Mesenchymal stem cell (in vitro differentiated cells and primary cell): ENCODE measurements around the gene DMBT1.

ENCODE experiments used
- DNase-seq: peaks from one replicate; pipeline ENCODE4 v3.0.0-alpha.2; 2013
- H2AFZ ChIP-seq: one replicate; pipeline ENCODE4 v1.6.1; 2013; ENCODE audit warnings: low read depth, mild to moderate bottlenecking, control low read depth, inconsistent platforms, low read length, moderate library complexity
- H2AK5ac ChIP-seq: 2 replicates; pipeline ENCODE4 v1.6.1; 2013; ENCODE audit warnings: low read length, moderate library complexity, mild to moderate bottlenecking, inconsistent platforms; ENCODE audit not compliant: severe bottlenecking
- H2BK120ac ChIP-seq: one replicate; pipeline ENCODE4 v1.6.1; 2013; ENCODE audit warnings: low read depth, mild to moderate bottlenecking, inconsistent platforms, low read length, moderate library complexity
- H2BK12ac ChIP-seq, 2 experiments: one replicate each; pipeline ENCODE4 v1.6.1; 2013; ENCODE audit warnings: inconsistent platforms in 2 of 2, low read length in 2 of 2, mild to moderate bottlenecking in 2 of 2, moderate library complexity in 2 of 2, control low read depth in 1 of 2
- H2BK15ac ChIP-seq: one replicate; pipeline ENCODE4 v1.6.1; 2013; ENCODE audit warnings: mild to moderate bottlenecking, low read depth, inconsistent platforms; ENCODE audit not compliant: poor library complexity, severe bottlenecking
- H2BK5ac ChIP-seq: 2 replicates; pipeline ENCODE4 v1.6.1; 2013; ENCODE audit warnings: low read depth, mild to moderate bottlenecking, low read length, control low read depth, inconsistent platforms; ENCODE audit not compliant: poor library complexity, severe bottlenecking
- H3K14ac ChIP-seq, 2 experiments: one replicate each; pipeline ENCODE4 v1.6.1; 2013; ENCODE audit warnings: inconsistent platforms in 2 of 2, low read length in 2 of 2, control low read depth in 1 of 2, mild to moderate bottlenecking in 1 of 2, moderate library complexity in 1 of 2
- H3K18ac ChIP-seq, 2 experiments: one replicate each; pipeline ENCODE4 v1.6.1; 2013; ENCODE audit warnings: inconsistent platforms in 2 of 2, low read length in 2 of 2, control low read depth in 1 of 2, low read depth in 1 of 2, mild to moderate bottlenecking in 1 of 2
- H3K23ac ChIP-seq, 2 experiments: one replicate each; pipeline ENCODE4 v1.6.1; 2013; ENCODE audit warnings: inconsistent platforms in 2 of 2, low read length in 2 of 2, mild to moderate bottlenecking in 2 of 2, moderate library complexity in 2 of 2, control low read depth in 1 of 2
- H3K27ac ChIP-seq: 2 replicates; pipeline ENCODE4 v1.5.1; 2013; ENCODE audit warnings: mild to moderate bottlenecking, moderate library complexity, low read length, control low read depth, inconsistent platforms; ENCODE audit not compliant: poor library complexity, severe bottlenecking
- H3K27me3 ChIP-seq, 2 experiments: 2 replicates each; pipeline versions ENCODE4 v1.6.1 to v1.7.0; 2013; ENCODE audit warnings: low read length in 2 of 2, mild to moderate bottlenecking in 2 of 2, moderate library complexity in 2 of 2, control low read depth in 1 of 2, inconsistent platforms in 1 of 2; ENCODE audit not compliant: control insufficient read depth in 1 of 2, insufficient read depth in 1 of 2
- H3K36me3 ChIP-seq, 2 experiments: 2 replicates each; pipeline versions ENCODE4 v1.6.1 to v1.7.0; 2013; ENCODE audit warnings: low read length in 2 of 2, control low read depth in 1 of 2, inconsistent platforms in 1 of 2, low read depth in 1 of 2, mild to moderate bottlenecking in 1 of 2; ENCODE audit not compliant: insufficient read depth in 2 of 2, control insufficient read depth in 1 of 2
- H3K4ac ChIP-seq, 2 experiments: one replicate each; pipeline ENCODE4 v1.6.1; 2013; ENCODE audit warnings: inconsistent platforms in 2 of 2, low read length in 2 of 2, mild to moderate bottlenecking in 2 of 2, moderate library complexity in 2 of 2, control low read depth in 1 of 2, low read depth in 1 of 2
- H3K4me1 ChIP-seq: 2 replicates; pipeline ENCODE4 v1.6.1; 2013; ENCODE audit warnings: low read depth, low read length, control low read depth; ENCODE audit not compliant: control insufficient read depth, insufficient read depth
- H3K4me2 ChIP-seq: 2 replicates; pipeline ENCODE4 v1.6.1; 2013; ENCODE audit warnings: low read length, mild to moderate bottlenecking, inconsistent platforms; ENCODE audit not compliant: poor library complexity, severe bottlenecking
- H3K4me3 ChIP-seq, 2 experiments: 2 replicates each; pipeline versions ENCODE4 v1.5.1 to v1.7.0; 2013; ENCODE audit warnings: low read length in 2 of 2, mild to moderate bottlenecking in 2 of 2, control low read depth in 1 of 2, low read depth in 1 of 2; ENCODE audit not compliant: insufficient read depth in 1 of 2
- H3K79me1 ChIP-seq: replicated peaks from 2 replicates; pipeline ENCODE4 v1.6.1; 2013; ENCODE audit warnings: mild to moderate bottlenecking, control low read depth, low read length, inconsistent platforms; ENCODE audit not compliant: poor library complexity, severe bottlenecking
- H3K9ac ChIP-seq: 2 replicates; pipeline ENCODE4 v1.7.0; 2013; ENCODE audit warnings: mild to moderate bottlenecking, low read length, moderate library complexity
- H3K9me3 ChIP-seq: 2 replicates; pipeline ENCODE4 v1.7.0; 2013; ENCODE audit warnings: mild to moderate bottlenecking, low read length; ENCODE audit not compliant: control insufficient read depth
- H4K8ac ChIP-seq: one replicate; pipeline ENCODE4 v1.6.1; 2013; ENCODE audit warnings: inconsistent platforms, mild to moderate bottlenecking, low read length, moderate library complexity
- H4K91ac ChIP-seq: one replicate; pipeline ENCODE4 v1.6.1; 2013; ENCODE audit warnings: mild to moderate bottlenecking, low read length, inconsistent platforms
- WGBS: methylation state at CpG from one replicate; pipeline ENCODE4 v1.1.7; 2013; ENCODE audit warnings: mixed read lengths; 5-methylcytosine and 5-hydroxymethylcytosine counted together

DMBT1 gene

DNA sequence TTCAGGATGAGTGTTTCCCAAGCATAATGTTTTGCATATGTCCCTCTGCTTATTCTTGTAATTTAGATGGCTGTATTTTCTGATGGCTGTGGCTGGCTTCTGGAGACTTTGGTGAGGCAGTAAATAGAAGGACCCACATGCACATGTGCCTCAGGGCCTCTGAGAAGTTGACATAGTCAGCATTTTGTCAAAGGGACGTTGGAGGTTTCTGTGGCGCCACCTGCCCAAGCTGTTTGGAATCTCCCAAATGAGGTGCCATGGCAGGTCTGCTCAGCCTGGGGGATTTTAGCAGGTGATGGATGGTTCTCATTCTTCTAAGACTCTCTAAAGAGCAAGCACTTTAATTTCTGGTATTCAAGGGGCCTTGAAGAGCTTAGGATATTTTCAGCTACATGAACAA lies 109.3 kb downstream of the DMBT1 start:
- WGBS, result 66% methylated on average over 2 of the region's 2 CpGs
- no peak overlapping the region for H3K27ac ChIP-seq

DNA sequence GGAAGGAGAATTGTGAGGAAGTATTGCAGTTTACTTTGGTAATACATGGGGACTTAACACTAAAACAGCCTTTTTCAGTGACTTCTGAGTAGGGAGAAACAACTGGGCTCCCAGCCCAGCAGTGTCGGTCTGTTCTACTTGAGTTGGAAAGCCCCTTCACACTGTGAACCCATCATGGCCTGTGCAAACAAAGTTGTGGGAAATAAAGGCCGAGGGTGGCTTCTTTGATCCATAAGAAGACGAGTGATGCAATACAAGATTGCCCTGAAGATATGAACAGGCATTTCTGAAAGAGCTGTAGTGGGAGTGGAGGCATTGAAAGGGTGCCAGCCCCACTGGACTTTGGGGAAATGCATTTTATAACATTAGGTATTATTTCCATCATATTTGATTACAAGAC lies 110.8 kb downstream of the DMBT1 start:
- no peak overlapping the region for H3K9ac ChIP-seq
- no peak overlapping the region for H2AFZ ChIP-seq
- H2AK5ac ChIP-seq, result no peak overlapping the region
- H2BK12ac ChIP-seq, result no peak overlapping the region
- no peak overlapping the region for H4K91ac ChIP-seq
- H3K9me3 ChIP-seq, result no peaks in the 10 kb centered on the region
- H3K4me2 ChIP-seq, result no peak overlapping the region
- no peaks in the 10 kb centered on the region for H3K36me3 ChIP-seq
- H3K4me1 ChIP-seq, result no peaks in the 10 kb centered on the region
- no peak overlapping the region for H3K27ac ChIP-seq
- H2BK5ac ChIP-seq, result no peak overlapping the region
- no peak overlapping the region for H3K4ac ChIP-seq
- H3K4me3 ChIP-seq, result no peak overlapping the region
- no peak overlapping the region for H2BK120ac ChIP-seq
- no peak overlapping the region for H3K14ac ChIP-seq
- no peak overlapping the region for H2BK15ac ChIP-seq
- H3K79me1 ChIP-seq, result no peaks in the 10 kb centered on the region
- peaks cover 0 to 52% of the 10 kb centered on the region in 2 experiments for H3K27me3 ChIP-seq
- 36% methylated on average over 3 of the region's 3 CpGs for WGBS
- DNase-seq, result no peak
- no peak overlapping the region for H3K23ac ChIP-seq
- no peak overlapping the region for H4K8ac ChIP-seq
- H3K18ac ChIP-seq, result no peak overlapping the region

More for the DNA sequence above, 109.3 kb downstream of the DMBT1 start:
- Histone ChIP-seq H2BK15ac (no peak overlapping the region), H2BK120ac (no peak overlapping the region), H3K4me1 (no peaks in the 10 kb centered on the region), H3K4me2 (no peak overlapping the region), H2AFZ (no peak overlapping the region), H3K79me1 (no peaks in the 10 kb centered on the region), H2BK12ac (no peak overlapping the region), H4K8ac (no peak overlapping the region), H4K91ac (no peak overlapping the region), H3K4me3 (no peak overlapping the region), H2BK5ac (no peak overlapping the region), H3K36me3 (no peaks in the 10 kb centered on the region), H3K14ac (no peak overlapping the region), H2AK5ac (no peak overlapping the region), H3K4ac (no peak overlapping the region), H3K18ac (no peak overlapping the region), H3K9me3 (no peaks in the 10 kb centered on the region), H3K27me3 (peaks cover 0 to 50% of the 10 kb centered on the region in 2 experiments), H3K9ac (no peak overlapping the region), H3K23ac (no peak overlapping the region)
- DNase-seq, result no peak

DNA sequence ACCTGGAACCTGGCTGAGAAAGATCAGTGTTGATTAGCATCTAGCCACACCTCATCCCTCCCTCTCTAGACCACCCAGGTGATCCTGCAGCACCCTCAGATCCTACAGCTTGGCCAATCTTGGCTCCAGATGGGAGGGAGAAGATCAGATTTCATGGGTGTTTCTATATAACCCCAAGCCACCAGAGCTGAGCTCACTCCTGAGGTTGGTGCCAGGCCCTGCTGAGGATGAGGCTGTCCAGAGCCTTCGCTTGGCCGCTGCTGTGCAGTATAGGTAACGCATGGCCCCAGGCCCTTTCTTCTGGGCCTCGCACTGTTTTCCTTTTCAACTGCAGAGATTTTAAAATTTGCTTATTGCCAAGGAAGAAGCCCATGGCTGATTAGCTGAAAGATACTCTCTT lies 112.1 kb downstream of the DMBT1 start:
- Histone ChIP-seq H3K4me2 (no peak overlapping the region), H3K36me3 (no peaks in the 10 kb centered on the region), H2BK120ac (no peak overlapping the region), H2BK15ac (no peak overlapping the region), H2BK12ac (no peak overlapping the region), H3K27me3 (peaks cover 0 to 54% of the 10 kb centered on the region in 2 experiments), H2AFZ (no peak overlapping the region), H2AK5ac (no peak overlapping the region), H3K4me3 (no peak overlapping the region), H4K91ac (no peak overlapping the region), H3K23ac (no peak overlapping the region), H3K4ac (no peak overlapping the region), H3K9ac (no peak overlapping the region), H3K79me1 (no peaks in the 10 kb centered on the region), H4K8ac (no peak overlapping the region), H3K14ac (no peak overlapping the region), H3K4me1 (no peaks in the 10 kb centered on the region), H2BK5ac (no peak overlapping the region), H3K9me3 (no peaks in the 10 kb centered on the region), H3K27ac (no peak overlapping the region), H3K18ac (no peak overlapping the region)
- DNase-seq, result no peak
- 83% methylated on average over 4 of the region's 4 CpGs for whole genome bisulfite sequencing

DNA sequence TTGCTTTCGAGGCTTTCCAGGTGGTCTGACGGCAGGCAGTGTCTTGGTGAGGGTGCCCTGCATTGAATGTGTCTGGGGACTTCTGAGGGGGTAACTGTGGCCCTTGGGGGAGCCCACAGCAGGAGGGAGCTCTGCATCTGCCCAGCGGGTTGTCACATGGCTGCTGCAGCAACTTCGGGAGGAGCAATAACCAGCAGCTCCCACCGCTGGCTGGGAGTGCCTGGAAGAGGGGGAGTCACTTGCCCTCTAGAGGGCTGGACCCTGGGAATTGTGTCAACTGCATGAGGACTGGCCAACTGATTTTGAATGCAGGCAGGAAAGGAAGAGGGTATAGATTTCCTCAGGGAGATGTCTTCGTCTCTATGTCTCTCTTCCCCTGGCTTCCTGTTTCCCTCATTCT lies 112.7 kb downstream of the DMBT1 start:
- 64% methylated on average over 5 of the region's 6 CpGs for WGBS
- DNase-seq, result no peak
- no peak overlapping the region for H3K4ac ChIP-seq
- no peak overlapping the region for H2BK12ac ChIP-seq
- H2BK15ac ChIP-seq, result no peak overlapping the region
- no peak overlapping the region for H2BK120ac ChIP-seq
- H3K27me3 ChIP-seq, result peaks cover 0 to 56% of the 10 kb centered on the region in 2 experiments
- no peak overlapping the region for H3K18ac ChIP-seq
- H2AFZ ChIP-seq, result no peak overlapping the region
- H3K23ac ChIP-seq, result no peak overlapping the region
- H3K4me2 ChIP-seq, result no peak overlapping the region
- H3K4me1 ChIP-seq, result no peaks in the 10 kb centered on the region
- H4K91ac ChIP-seq, result no peak overlapping the region
- H3K36me3 ChIP-seq, result no peaks in the 10 kb centered on the region
- no peak overlapping the region for H2AK5ac ChIP-seq
- no peak overlapping the region for H3K4me3 ChIP-seq
- H3K9me3 ChIP-seq, result no peaks in the 10 kb centered on the region
- H3K9ac ChIP-seq, result no peak overlapping the region
- H4K8ac ChIP-seq, result no peak overlapping the region
- no peak overlapping the region for H3K14ac ChIP-seq
- no peak overlapping the region for H3K27ac ChIP-seq
- H2BK5ac ChIP-seq, result no peak overlapping the region
- no peaks in the 10 kb centered on the region for H3K79me1 ChIP-seq
